ENCODE data around the gene KRTAP21-3. TPM values are rescaled to one million over a fixed set of nuclear protein-coding genes. Genes with fewer than 3 reads are reported as not detected.

Gene KRTAP21-3
- total RNA-seq, 1 donor from 2014 or later = not detected

- Histone ChIP-seq H3K36me3 (no peaks in the 10 kb centered on the region), H3K4me3 (no peak overlapping the region), H3K4me1 (no peaks in the 10 kb centered on the region), H3K27ac (no peak overlapping the region), H3K27me3 (ENCODE audit: low read depth) (no peaks in the 10 kb centered on the region), H3K9me3 (no peaks in the 10 kb centered on the region)
- intact Hi-C loops (cut with DNase I) = no loop called here
- ATAC-seq (no peak), DNase-seq (no peak)
- no peak for TF ChIP-seq CTCF (IDR thresholded peaks at IDR 0.05)
Measured at GRCh38 chr21:30680586-30680985, 38.0 kb downstream of the KRTAP21-3 start.

- no peaks in the 10 kb centered on the region for H3K9me3 ChIP-seq
- no peak for TF ChIP-seq CTCF (IDR thresholded peaks at IDR 0.05)
- ATAC-seq (no peak), DNase-seq (no peak)
- H3K27me3 ChIP-seq (ENCODE audit: low read depth) = no peaks in the 10 kb centered on the region
- H3K4me3 ChIP-seq = no peak overlapping the region
- intact Hi-C loops (cut with DNase I) = no loop called here
- H3K36me3 ChIP-seq = no peaks in the 10 kb centered on the region
- no peak overlapping the region for H3K27ac ChIP-seq
- no peaks in the 10 kb centered on the region for H3K4me1 ChIP-seq
Measured at GRCh38 chr21:30676737-30677136, 41.8 kb downstream of the KRTAP21-3 start.

- intact Hi-C loops (cut with DNase I) = no loop called here
- H3K4me3 ChIP-seq = no peak overlapping the region
- no peak overlapping the region for H3K27ac ChIP-seq
- no peaks in the 10 kb centered on the region for H3K27me3 ChIP-seq (ENCODE audit: low read depth)
- no peak for DNase-seq
- no peak for TF ChIP-seq CTCF (IDR thresholded peaks at IDR 0.05)
- no peaks in the 10 kb centered on the region for H3K36me3 ChIP-seq
- no peaks in the 10 kb centered on the region for H3K9me3 ChIP-seq
- ATAC-seq = no peak
- H3K4me1 ChIP-seq = no peaks in the 10 kb centered on the region
Measured at GRCh38 chr21:30674312-30674711, 44.3 kb downstream of the KRTAP21-3 start.

- H3K4me3 ChIP-seq = no peak overlapping the region
- H3K36me3 ChIP-seq = no peaks in the 10 kb centered on the region
- H3K27ac ChIP-seq = no peak overlapping the region
- no peaks in the 10 kb centered on the region for H3K27me3 ChIP-seq (ENCODE audit: low read depth)
- ATAC-seq (no peak), DNase-seq (no peak)
- no peaks in the 10 kb centered on the region for H3K9me3 ChIP-seq
- TF ChIP-seq CTCF (IDR thresholded peaks at IDR 0.05) = no peak
- intact Hi-C loops (cut with DNase I) = no loop called here
- H3K4me1 ChIP-seq = no peaks in the 10 kb centered on the region
Measured at GRCh38 chr21:30672985-30673650, 45.5 kb downstream of the KRTAP21-3 start.

GRCh38 chr21:30668776-30669175, 49.8 kb downstream of the KRTAP21-3 start:
- no peaks in the 10 kb centered on the region for H3K27me3 ChIP-seq (ENCODE audit: low read depth)
- no peak for TF ChIP-seq CTCF (IDR thresholded peaks at IDR 0.05)
- no peak overlapping the region for H3K27ac ChIP-seq
- H3K9me3 ChIP-seq = no peaks in the 10 kb centered on the region
- ATAC-seq (no peak), DNase-seq (no peak)
- no peaks in the 10 kb centered on the region for H3K4me1 ChIP-seq
- intact Hi-C loops (cut with DNase I) = no loop called here
- H3K4me3 ChIP-seq = no peak overlapping the region
- H3K36me3 ChIP-seq = no peaks in the 10 kb centered on the region

Other genes with a start within 250 kb of the KRTAP21-3 start
- gene KRTAP19-1, start 238.4 kb downstream of the KRTAP21-3 start, total RNA-seq = not detected
- not detected for gene KRTAP19-2, start 231.3 kb downstream of the KRTAP21-3 start, total RNA-seq
- gene KRTAP19-3, start 226.8 kb downstream of the KRTAP21-3 start, total RNA-seq = not detected
- not detected for gene KRTAP19-4, start 221.6 kb downstream of the KRTAP21-3 start, total RNA-seq
- not detected for gene KRTAP19-5, start 216.6 kb downstream of the KRTAP21-3 start, total RNA-seq
- not detected for gene KRTAP19-6, start 176.9 kb downstream of the KRTAP21-3 start, total RNA-seq
- not detected for gene KRTAP19-7, start 157.5 kb downstream of the KRTAP21-3 start, total RNA-seq
- gene KRTAP22-2, start 128.4 kb downstream of the KRTAP21-3 start, total RNA-seq = not detected
- gene KRTAP6-3, start 126.3 kb downstream of the KRTAP21-3 start, total RNA-seq = not detected
- gene KRTAP6-2, start 119.9 kb downstream of the KRTAP21-3 start, total RNA-seq = not detected
- not detected for gene KRTAP22-1, start 117.7 kb downstream of the KRTAP21-3 start, total RNA-seq
- not detected for gene KRTAP6-1, start 104.8 kb downstream of the KRTAP21-3 start, total RNA-seq
- not detected for gene KRTAP20-1, start 102.4 kb downstream of the KRTAP21-3 start, total RNA-seq
- not detected for gene KRTAP20-4, start 98.2 kb downstream of the KRTAP21-3 start, total RNA-seq
- not detected for gene KRTAP20-2, start 83.6 kb downstream of the KRTAP21-3 start, total RNA-seq
- gene KRTAP20-3, start 75.9 kb downstream of the KRTAP21-3 start, total RNA-seq = not detected
- gene KRTAP21-2, start 28.5 kb upstream of the KRTAP21-3 start, total RNA-seq = not detected
- not detected for gene KRTAP21-1, start 36.7 kb upstream of the KRTAP21-3 start, total RNA-seq
- gene KRTAP8-1, start 94.5 kb upstream of the KRTAP21-3 start, total RNA-seq = not detected
- gene KRTAP7-1, start 111.0 kb upstream of the KRTAP21-3 start, total RNA-seq = not detected
- gene KRTAP11-1, start 162.8 kb upstream of the KRTAP21-3 start, total RNA-seq = not detected